ENCODE measurements around the gene KCNB1. TPM values are rescaled to one million over a fixed set of nuclear protein-coding genes. Genes with fewer than 3 reads are reported as not detected.

Gene KCNB1
- total and polyA plus RNA-seq, 2 experiments from 2014 or later: 0.06 to 0.10 TPM

DNA sequence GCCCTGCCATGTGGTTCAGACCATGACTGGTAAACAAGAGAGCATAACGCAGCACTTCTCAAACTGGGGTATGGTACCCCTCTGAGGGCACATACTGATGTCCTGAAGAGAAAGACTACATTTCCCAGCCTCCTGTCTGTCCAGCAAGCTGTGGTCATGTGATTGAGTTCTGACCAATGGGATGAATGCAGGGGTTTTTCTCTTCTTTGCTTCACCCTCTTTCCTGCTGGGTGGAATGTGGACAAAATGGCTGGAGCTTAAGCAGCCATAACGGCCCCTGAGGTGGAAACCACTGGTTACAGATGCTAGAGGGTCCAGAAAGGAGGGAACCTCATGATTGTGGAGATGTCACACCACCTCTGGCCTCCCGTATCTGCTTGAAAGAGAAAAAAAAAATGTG is 19.4 kb upstream of the KCNB1 start:
- DNase-seq (ENCODE audit: low read depth in 1 of 2, low spot score in 1 of 2): peak in 1 of 2 donors; percentile 54
- Histone ChIP-seq H3K9me3 (ENCODE audit: low read depth) (no peaks in the 10 kb centered on the region), H3K4me3 (no peak overlapping the region), H3K36me3 (no peaks in the 10 kb centered on the region), H3K27me3 (no peaks in the 10 kb centered on the region), H3K4me1 (ENCODE audit: low read depth) (no peaks in the 10 kb centered on the region), H3K27ac (no peak overlapping the region)
- no peak for TF ChIP-seq CTCF (IDR thresholded peaks at IDR 0.05; ENCODE audit: low read depth, low read length)

DNA sequence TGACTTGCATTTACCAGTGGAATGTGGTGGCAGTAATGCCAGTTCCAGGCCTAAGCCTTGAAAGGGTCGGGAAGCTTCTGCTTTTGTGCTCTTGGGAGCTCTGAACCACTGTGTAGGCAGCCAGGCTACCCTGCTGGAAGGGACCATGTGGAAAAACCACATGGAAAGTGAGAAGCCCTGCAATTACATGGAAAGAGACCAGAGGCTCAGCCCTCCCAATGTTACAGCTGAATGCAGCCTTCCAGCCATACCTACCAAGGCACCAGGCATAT is 14.9 kb upstream of the KCNB1 start:
- Histone ChIP-seq H3K4me3 (no peak overlapping the region), H3K27me3 (no peaks in the 10 kb centered on the region), H3K36me3 (no peaks in the 10 kb centered on the region), H3K4me1 (ENCODE audit: low read depth) (no peaks in the 10 kb centered on the region), H3K9me3 (ENCODE audit: low read depth) (no peaks in the 10 kb centered on the region), H3K27ac (no peak overlapping the region)
- TF ChIP-seq CTCF (IDR thresholded peaks at IDR 0.05; ENCODE audit: low read depth, low read length): no peak
- no peak for DNase-seq (ENCODE audit: low read depth in 1 of 2, low spot score in 1 of 2)

DNA sequence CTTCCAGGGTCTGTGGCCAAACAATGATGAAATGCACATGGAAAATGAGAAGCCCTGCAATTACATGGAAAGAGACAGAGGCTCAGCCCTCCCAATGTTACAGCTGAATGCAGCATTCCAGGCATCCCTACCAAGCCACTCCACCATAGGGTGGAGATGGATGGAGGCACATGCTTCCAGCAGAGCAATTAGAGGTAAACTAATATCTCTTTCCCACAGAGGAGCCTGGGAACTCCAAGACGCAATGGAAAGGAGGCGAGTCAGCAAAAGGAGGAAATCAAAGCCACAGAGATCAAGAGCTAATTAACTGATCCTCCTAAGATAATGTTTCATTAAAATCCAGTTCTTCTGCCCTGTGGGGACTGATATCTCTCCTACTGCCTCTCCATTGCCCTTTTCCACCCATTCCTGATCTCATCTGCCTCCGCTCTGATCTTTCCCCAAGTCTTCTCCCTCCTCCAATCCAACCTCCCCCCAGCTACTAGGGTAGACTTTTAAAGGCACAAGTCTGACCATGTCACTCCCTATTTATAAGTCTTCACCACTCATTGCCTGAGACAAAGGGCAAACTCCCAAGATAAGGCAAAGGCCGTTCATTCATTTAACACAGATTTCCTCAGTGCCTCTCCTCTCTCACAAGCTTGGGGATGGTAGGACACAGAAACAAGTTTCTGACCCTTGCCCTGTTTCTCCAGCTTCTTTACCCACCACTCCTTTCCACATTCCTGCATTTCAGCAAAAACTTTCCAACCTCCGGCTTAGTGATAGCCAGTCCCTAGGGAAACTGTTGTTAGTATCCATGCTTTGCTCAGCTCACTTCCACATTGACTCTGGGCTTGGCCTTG is 14.3 kb upstream of the KCNB1 start:
- H3K36me3 ChIP-seq: no peaks in the 10 kb centered on the region
- no peak overlapping the region for H3K27ac ChIP-seq
- no peaks in the 10 kb centered on the region for H3K4me1 ChIP-seq (ENCODE audit: low read depth)
- no peak overlapping the region for H3K4me3 ChIP-seq
- H3K9me3 ChIP-seq (ENCODE audit: low read depth): no peaks in the 10 kb centered on the region
- no peaks in the 10 kb centered on the region for H3K27me3 ChIP-seq
- peak in 1 of 2 donors; percentile 30 for DNase-seq (ENCODE audit: low read depth in 1 of 2, low spot score in 1 of 2)
- TF ChIP-seq CTCF (IDR thresholded peaks at IDR 0.05; ENCODE audit: low read depth, low read length): no peak

- Histone ChIP-seq H3K9me3 (ENCODE audit: low read depth) (no peaks in the 10 kb centered on the region), H3K4me1 (ENCODE audit: low read depth) (no peaks in the 10 kb centered on the region), H3K27ac (no peak overlapping the region), H3K36me3 (no peaks in the 10 kb centered on the region), H3K27me3 (peaks cover under 1% of the 10 kb centered on the region), H3K4me3 (no peak overlapping the region)
- DNase-seq (ENCODE audit: low read depth in 1 of 2, low spot score in 1 of 2): no peak
- no peak for TF ChIP-seq CTCF (IDR thresholded peaks at IDR 0.05; ENCODE audit: low read depth, low read length)
Measured at GRCh38 chr20:49496043-49496442, 13.6 kb upstream of the KCNB1 start.

GRCh38 chr20:49490689-49491088 is 8.2 kb upstream of the KCNB1 start:
- Histone ChIP-seq H3K4me1 (ENCODE audit: low read depth) (no peaks in the 10 kb centered on the region), H3K4me3 (no peak overlapping the region), H3K27me3 (peaks cover 34% of the 10 kb centered on the region), H3K36me3 (no peaks in the 10 kb centered on the region), H3K9me3 (ENCODE audit: low read depth) (no peaks in the 10 kb centered on the region), H3K27ac (no peak overlapping the region)
- no peak for DNase-seq (ENCODE audit: low read depth in 1 of 2, low spot score in 1 of 2)
- no peak for TF ChIP-seq CTCF (IDR thresholded peaks at IDR 0.05; ENCODE audit: low read depth, low read length)

Data from cardiac muscle cell (in vitro differentiated cells and primary cell).